Activated T-cell treated with anti-CD3 and anti-CD28 coated beads, Interleukin-2, amount 50 U/mL, for 4 hours (primary cell): Measurements from ENCODE around the gene ZNF408. TPM values are rescaled to one million over a fixed set of nuclear protein-coding genes. Genes with fewer than 3 reads are reported as not detected.
"Not testable (repeated sequence)": the region's sequence is repeated elsewhere in the genome, so short reads cannot be mapped to it uniquely, and the experiment has no call there.

Experiments
- ATAC-seq, 2 donors: fragments of 200-7000 bp; cut with Tn5 transposase; one replicate each; pipeline ENCODE4 v1.10.0; 2021
- DNase-seq: peaks from one replicate; pipeline ENCODE4 v3.0.0-alpha.2; 2020
- H3K27me3 Mint-ChIP-seq: one replicate; pipeline ENCODE4 v1.8.0; 2021; ENCODE audit warnings: low read depth, mixed read lengths
- H3K36me3 Mint-ChIP-seq: one replicate; pipeline ENCODE4 v1.8.0; 2022; ENCODE audit warnings: mixed read lengths; ENCODE audit not compliant: insufficient read depth
- H3K4me1 Mint-ChIP-seq: one replicate; pipeline ENCODE4 v1.8.0; 2021; ENCODE audit warnings: low read depth, mixed read lengths
- H3K4me3 Mint-ChIP-seq: one replicate; pipeline ENCODE4 v1.8.0; 2021; ENCODE audit warnings: mild to moderate bottlenecking, moderate library complexity, mixed read lengths
- H3K9me3 Mint-ChIP-seq: one replicate; pipeline ENCODE4 v1.8.0; 2021; ENCODE audit warnings: mixed read lengths
- total RNA-seq, 3 donors: library from RNA; stranded (reverse); gene quantifications; one replicate each; pipeline ENCODE4 v1.2.1, GENCODE V29; 2021

The ZNF408 gene
- total RNA-seq, 3 donors from 2014 or later: 14.2 to 16.9 (median 14.8) TPM

DNA sequence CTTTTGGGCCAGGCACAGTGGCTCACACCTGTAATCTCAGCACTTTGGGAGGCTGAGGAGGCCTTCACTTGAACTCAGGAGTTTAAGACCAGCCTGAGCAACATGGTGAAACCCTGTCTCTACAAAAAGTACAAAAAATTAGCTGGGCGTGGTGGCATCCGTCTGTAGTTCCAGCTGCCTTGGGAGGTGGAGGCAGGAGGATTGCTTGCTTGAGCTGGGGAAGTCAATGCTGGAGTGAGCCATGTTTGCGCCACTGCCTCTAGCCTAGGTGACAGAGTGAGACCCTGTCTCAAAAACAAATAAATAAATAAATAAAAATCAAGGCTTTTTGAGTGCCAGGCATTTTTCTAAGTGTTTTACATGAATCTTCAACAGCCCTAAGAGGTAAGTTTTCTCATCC lies 30.3 kb upstream of the ZNF408 start:
- not testable (repeated sequence) for ATAC-seq, DNase-seq, H3K4me3 Mint-ChIP-seq, H3K27me3 Mint-ChIP-seq, H3K9me3 Mint-ChIP-seq
- Mint-ChIP-seq H3K36me3 (peaks cover 38% of the 10 kb centered on the region), H3K4me1 (peaks cover 62% of the 10 kb centered on the region)

GRCh38 chr11:46671958-46672315 lies 28.9 kb upstream of the ZNF408 start:
- Mint-ChIP-seq H3K36me3 (peaks cover 31% of the 10 kb centered on the region), H3K9me3 (no peaks in the 10 kb centered on the region), H3K4me1 (peaks cover 73% of the 10 kb centered on the region), H3K27me3 (no peaks in the 10 kb centered on the region), H3K4me3 (no peak overlapping the region)
- DNase-seq (no peak), ATAC-seq (no peak)

DNA sequence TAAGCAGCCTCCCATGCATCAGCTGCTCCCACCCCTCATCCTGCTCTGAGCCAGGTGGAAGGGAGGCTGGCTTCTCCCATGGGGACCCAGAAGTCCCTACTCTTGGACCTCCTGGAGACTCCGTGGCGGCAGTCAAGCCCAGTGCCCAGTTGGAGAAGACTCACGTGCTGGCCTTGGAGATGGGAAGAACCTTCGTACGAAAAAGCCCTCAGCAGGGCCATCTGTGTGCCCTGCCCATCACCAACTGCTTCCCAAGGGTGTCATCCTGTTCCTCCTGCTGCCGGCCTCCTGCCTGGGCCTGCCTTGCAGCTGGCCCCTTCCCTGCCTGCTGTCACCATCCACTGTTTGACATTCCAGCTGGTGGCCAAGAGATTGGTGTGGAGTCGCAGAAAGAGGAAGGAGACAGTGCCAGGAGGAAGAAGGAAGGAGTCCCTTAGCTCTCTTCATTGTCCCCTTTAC lies 28.4 kb upstream of the ZNF408 start:
- no peak for ATAC-seq
- Mint-ChIP-seq H3K4me1 (peaks cover 78% of the 10 kb centered on the region), H3K36me3 (peaks cover 34% of the 10 kb centered on the region), H3K9me3 (no peaks in the 10 kb centered on the region), H3K4me3 (no peak overlapping the region), H3K27me3 (no peaks in the 10 kb centered on the region)
- no peak for DNase-seq

DNA sequence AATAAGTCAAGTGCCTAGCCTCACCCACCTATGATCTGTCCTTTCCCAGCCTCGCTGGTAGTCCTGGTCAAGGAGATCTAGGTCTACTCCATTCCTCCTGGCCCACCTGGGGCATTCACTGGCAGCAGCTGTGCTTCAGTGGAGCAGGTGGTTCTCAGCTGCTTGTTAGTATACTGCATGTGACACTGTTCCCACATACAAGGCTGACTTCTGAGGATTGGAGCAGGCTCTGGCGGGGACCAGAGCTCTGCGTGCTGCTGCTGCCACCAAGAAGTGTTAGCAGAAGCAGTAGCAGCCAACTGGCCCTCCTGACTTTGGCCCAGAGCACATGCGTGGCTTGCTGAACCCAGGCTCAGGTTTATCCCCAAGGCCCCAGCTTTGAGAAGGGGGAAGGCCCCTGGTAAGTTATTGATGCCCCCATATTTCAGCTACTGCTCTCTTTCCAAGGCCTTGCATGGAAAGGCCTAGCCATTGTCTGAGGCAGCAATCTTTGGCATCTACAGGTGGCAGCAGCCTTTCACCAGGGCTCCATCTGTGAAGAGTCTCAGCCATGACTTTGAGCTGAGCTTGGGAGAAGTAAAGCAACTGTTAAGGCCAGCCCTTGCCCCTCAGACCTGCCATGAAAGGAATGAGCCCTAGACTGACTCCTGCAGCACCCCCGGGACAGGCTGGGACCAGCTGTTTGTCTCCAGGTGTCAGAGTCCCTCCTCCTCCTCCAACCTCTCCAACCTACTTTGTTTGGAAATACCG lies 26.9 kb upstream of the ZNF408 start:
- H3K36me3 Mint-ChIP-seq: peaks cover 36% of the 10 kb centered on the region
- no peak for DNase-seq
- H3K27me3 Mint-ChIP-seq: no peaks in the 10 kb centered on the region
- H3K4me1 Mint-ChIP-seq: peaks cover 76% of the 10 kb centered on the region
- no peaks in the 10 kb centered on the region for H3K9me3 Mint-ChIP-seq
- ATAC-seq: no peak
- no peak overlapping the region for H3K4me3 Mint-ChIP-seq

DNA sequence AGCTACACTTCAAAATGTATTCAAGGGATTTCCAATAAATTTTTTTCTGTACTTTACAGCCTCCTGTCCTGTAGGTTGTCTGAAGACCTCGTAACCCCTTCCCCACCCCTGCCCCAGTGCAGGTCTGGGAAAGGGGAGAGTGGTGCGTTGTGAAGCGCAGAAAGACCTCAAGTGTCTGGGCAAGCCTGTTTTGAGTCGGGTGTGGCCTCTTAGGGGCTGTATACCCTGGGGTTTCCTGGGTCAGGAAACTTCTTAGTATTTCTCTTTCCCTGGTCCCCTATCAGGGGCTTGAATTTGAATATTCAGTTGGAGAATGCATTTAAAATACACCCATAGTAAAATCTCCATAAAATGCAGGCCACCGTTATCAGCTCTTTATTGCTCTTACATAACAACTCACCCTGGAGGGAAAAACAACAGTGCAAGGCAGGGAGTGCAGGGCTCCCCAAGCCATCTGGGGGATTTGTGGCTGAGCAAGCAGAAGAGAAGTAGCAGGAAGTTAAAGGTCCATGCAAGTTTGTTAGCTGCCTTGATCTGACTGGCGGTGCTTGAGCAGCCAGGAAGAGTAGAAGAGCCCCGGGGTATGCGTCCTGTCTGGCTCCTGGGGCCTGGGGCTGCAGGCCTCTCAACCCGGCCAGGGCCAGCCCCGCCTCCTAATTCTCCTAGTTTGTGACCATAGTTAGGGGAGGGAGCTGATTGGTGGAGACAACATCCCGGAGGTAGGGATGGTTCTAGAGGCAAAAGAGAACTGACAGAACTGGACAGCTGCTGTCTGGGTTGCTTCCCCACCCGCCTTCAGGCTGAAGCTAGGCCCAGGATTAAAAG lies 26.2 kb upstream of the ZNF408 start:
- no peak overlapping the region for H3K4me3 Mint-ChIP-seq
- DNase-seq (no peak), ATAC-seq (peak in 1 of 2 donors; percentile 24)
- no peaks in the 10 kb centered on the region for H3K27me3 Mint-ChIP-seq
- H3K36me3 Mint-ChIP-seq: peaks cover 30% of the 10 kb centered on the region
- H3K4me1 Mint-ChIP-seq: peaks cover 70% of the 10 kb centered on the region
- no peaks in the 10 kb centered on the region for H3K9me3 Mint-ChIP-seq

DNA sequence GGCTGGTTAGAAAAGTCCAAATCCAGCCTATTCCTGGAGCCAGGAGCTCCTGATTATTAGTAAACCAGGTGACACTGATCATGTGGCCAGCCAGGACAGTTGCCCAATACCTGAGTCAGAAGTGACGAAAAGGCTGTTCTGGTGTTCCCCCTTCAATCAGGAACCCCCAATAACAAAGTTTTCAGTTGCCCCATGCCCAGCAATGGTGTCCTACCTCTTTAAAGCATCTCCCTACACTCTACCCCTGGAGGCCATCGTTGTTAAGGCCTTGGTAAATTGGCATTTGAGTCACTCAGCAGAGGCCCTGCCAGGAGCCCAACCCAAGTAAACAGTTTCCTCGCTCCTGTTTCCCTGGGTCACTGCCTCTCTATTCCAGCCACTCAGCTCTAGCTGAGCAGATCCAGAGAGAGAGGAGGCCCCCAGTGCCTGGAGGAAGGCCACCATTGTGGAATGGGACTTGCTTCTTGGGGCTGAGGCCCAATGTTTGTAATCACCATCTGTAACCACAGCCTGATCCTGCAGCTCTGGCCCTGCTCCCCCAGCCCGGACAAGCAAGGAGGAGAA lies 25.5 kb upstream of the ZNF408 start:
- Mint-ChIP-seq H3K27me3 (no peaks in the 10 kb centered on the region), H3K9me3 (no peaks in the 10 kb centered on the region), H3K4me1 (peaks cover 65% of the 10 kb centered on the region), H3K4me3 (no peak overlapping the region), H3K36me3 (peaks cover 28% of the 10 kb centered on the region)
- no peak for DNase-seq
- no peak for ATAC-seq

- Mint-ChIP-seq H3K4me1 (peaks cover 61% of the 10 kb centered on the region), H3K9me3 (no peaks in the 10 kb centered on the region), H3K4me3 (no peak overlapping the region), H3K36me3 (peaks cover 29% of the 10 kb centered on the region), H3K27me3 (no peaks in the 10 kb centered on the region)
- DNase-seq (no peak), ATAC-seq (no peak)
Measured at GRCh38 chr11:46675949-46676348, 24.9 kb upstream of the ZNF408 start.

- ATAC-seq: no peak
- Mint-ChIP-seq H3K9me3 (no peaks in the 10 kb centered on the region), H3K36me3 (peaks cover 29% of the 10 kb centered on the region), H3K4me3 (no peak overlapping the region), H3K27me3 (no peaks in the 10 kb centered on the region), H3K4me1 (peaks cover 55% of the 10 kb centered on the region)
- DNase-seq: no peak
Measured at GRCh38 chr11:46676436-46677158, 24.2 kb upstream of the ZNF408 start.

GRCh38 chr11:46677169-46677568 lies 23.7 kb upstream of the ZNF408 start:
- Mint-ChIP-seq H3K27me3 (no peaks in the 10 kb centered on the region), H3K4me1 (peaks cover 49% of the 10 kb centered on the region), H3K36me3 (peaks cover 25% of the 10 kb centered on the region), H3K9me3 (no peaks in the 10 kb centered on the region), H3K4me3 (no peak overlapping the region)
- ATAC-seq (no peak), DNase-seq (no peak)

- no peak for DNase-seq
- no peak for ATAC-seq
- Mint-ChIP-seq H3K4me3 (no peak overlapping the region), H3K27me3 (no peaks in the 10 kb centered on the region), H3K4me1 (peaks cover 39% of the 10 kb centered on the region), H3K36me3 (peaks cover 20% of the 10 kb centered on the region), H3K9me3 (no peaks in the 10 kb centered on the region)
Measured at GRCh38 chr11:46677991-46678740, 22.7 kb upstream of the ZNF408 start.

- peaks cover 33% of the 10 kb centered on the region for H3K4me1 Mint-ChIP-seq
- ATAC-seq: no peak
Measured at GRCh38 chr11:46678741-46679130, 22.1 kb upstream of the ZNF408 start.

DNA sequence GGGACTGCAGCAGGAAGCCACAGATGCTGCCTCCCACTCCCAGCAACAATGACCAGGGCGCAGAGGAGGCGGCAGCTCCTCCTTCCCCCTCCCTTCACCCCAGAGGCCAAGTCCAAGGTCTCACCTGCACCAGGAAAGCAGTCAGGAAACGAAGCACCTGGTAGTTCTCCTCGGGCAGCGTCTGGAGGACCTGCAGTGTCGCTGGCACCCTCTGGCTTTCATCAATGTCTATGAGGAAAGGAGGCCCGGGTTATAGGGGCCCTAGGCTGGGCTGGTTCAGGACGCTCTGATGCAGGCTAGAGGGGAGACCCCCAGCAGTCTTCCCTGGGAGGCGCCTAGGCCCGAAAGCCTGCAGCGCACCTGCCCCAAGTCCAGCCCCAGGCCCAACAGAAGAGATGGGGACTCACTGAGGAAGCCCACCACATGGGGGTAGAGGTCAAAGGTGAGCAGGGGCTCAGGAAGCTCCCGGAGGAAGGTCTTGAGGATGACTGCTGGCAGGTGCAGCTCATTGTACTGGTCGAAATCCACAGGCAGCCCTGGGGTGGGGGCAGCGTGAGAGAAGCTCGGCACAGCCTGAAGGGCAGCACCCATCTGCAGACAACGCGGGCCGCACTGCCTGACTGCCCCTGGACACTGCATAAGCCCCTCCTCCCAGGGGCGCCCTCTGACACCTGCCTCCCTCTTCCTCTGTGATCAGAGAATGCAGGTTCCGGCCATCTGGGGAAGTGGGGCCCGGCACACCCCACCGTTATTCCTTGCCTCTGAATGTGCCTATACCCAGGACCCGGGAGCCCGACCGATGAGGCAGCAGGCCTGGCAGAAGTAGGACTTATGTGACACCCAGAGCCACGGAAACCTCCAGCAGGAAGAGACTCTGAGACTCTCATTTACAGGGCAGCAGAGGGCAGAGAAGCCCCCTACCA lies 21.3 kb upstream of the ZNF408 start:
- DNase-seq (no peak), ATAC-seq (no peak)
- H3K27me3 Mint-ChIP-seq: no peaks in the 10 kb centered on the region
- H3K36me3 Mint-ChIP-seq: peaks cover 27% of the 10 kb centered on the region
- no peak overlapping the region for H3K4me3 Mint-ChIP-seq
- no peaks in the 10 kb centered on the region for H3K9me3 Mint-ChIP-seq
- H3K4me1 Mint-ChIP-seq: peaks cover 26% of the 10 kb centered on the region

More at GRCh38 chr11:46678741-46679130, 22.1 kb upstream of the ZNF408 start:
- Mint-ChIP-seq H3K9me3 (no peaks in the 10 kb centered on the region), H3K27me3 (no peaks in the 10 kb centered on the region), H3K4me3 (no peak overlapping the region), H3K36me3 (peaks cover 21% of the 10 kb centered on the region)
- DNase-seq: no peak
